Vagina (tissue), 2 donors: ENCODE results near the gene FBLN1.

Experiments
- POLR2A ChIP-seq, 2 donors: fragments of 450-650 bp; IDR thresholded peaks; one replicate each; pipeline ENCODE4 v1.6.1; 2017; ENCODE audit warnings: antibody characterized with exemption in 2 of 2, mild to moderate bottlenecking in 2 of 2, moderate library complexity in 2 of 2
- POLR2AphosphoS5 ChIP-seq, 2 donors: sonication (generic); formaldehyde crosslinking; IDR thresholded peaks; one replicate each; pipeline ENCODE4 v1.9.0; 2017; ENCODE audit warnings: antibody characterized with exemption in 2 of 2, mild to moderate bottlenecking in 2 of 2, low read depth in 1 of 2; ENCODE audit not compliant: insufficient read depth in 1 of 2
- TF ChIP-seq, protein P1 (sequence below), 3 experiments: fragments of 450-650 bp in 2 of 3; fragments of 200-600 bp in 1 of 3; sonication (generic) in 1 of 3; IDR thresholded peaks; one replicate each; pipeline ENCODE4 v1.5.1; 2017 to 2019; ENCODE audit warnings: antibody characterized with exemption in 3 of 3, mild to moderate bottlenecking in 2 of 3, moderate library complexity in 2 of 3

DNA sequence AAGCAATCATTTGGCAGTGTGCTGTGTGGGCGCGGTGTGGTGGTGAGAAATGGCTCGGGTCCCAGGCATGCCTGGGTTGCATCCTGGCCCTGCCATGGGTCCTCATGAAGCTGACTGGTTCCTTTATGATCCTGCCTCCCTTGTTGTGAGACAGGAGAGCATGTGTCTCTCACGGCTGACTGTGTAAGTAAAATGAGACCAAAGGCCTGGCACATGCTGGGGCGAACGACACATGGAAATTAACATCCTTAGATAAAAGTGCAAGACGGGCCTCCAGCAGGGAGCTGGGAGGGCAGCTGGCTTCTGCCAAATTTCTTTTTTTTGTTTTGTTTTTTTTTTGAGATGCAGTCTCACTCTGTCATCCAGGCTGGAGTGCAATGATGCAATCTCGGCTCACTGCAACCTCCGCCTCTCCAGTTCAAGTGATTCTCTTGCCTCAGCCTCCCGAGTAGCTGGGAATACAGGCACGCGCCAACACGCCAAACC is 9.4 kb upstream of the FBLN1 start:
- TF ChIP-seq POLR2AphosphoS5 (IDR thresholded peaks at IDR 0.05; ENCODE audit: insufficient read depth in 1 of 2, low read depth in 1 of 2) (peak; percentile 42 to 65), POLR2A (IDR thresholded peaks at IDR 0.05) (no peak)
- TF ChIP-seq, protein P1, sequence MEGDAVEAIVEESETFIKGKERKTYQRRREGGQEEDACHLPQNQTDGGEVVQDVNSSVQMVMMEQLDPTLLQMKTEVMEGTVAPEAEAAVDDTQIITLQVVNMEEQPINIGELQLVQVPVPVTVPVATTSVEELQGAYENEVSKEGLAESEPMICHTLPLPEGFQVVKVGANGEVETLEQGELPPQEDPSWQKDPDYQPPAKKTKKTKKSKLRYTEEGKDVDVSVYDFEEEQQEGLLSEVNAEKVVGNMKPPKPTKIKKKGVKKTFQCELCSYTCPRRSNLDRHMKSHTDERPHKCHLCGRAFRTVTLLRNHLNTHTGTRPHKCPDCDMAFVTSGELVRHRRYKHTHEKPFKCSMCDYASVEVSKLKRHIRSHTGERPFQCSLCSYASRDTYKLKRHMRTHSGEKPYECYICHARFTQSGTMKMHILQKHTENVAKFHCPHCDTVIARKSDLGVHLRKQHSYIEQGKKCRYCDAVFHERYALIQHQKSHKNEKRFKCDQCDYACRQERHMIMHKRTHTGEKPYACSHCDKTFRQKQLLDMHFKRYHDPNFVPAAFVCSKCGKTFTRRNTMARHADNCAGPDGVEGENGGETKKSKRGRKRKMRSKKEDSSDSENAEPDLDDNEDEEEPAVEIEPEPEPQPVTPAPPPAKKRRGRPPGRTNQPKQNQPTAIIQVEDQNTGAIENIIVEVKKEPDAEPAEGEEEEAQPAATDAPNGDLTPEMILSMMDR (IDR thresholded peaks at IDR 0.05): no peak
